ENCODE results near the gene EFCAB9.

DNA sequence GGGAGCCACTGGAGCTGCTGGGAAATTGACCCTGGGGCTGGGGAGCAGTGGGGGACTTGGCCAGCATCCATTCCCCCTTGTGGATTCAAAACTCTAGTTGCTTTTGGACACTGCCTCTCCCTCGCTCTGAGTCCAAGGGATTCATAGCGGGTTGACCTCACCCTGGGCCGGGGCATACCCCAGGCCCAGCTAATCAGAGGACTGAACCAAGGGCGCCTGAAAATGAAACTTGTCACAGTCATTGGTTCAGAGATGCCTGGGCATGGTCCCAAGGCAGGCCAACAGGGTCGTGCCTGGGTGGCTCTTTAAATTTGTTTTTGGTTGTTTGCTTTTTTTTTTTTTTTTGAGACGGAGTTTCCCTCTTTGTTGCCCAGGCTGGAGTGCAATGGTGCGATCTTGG, 28.5 kb upstream of the EFCAB9 start:
- TF ChIP-seq, protein P1, sequence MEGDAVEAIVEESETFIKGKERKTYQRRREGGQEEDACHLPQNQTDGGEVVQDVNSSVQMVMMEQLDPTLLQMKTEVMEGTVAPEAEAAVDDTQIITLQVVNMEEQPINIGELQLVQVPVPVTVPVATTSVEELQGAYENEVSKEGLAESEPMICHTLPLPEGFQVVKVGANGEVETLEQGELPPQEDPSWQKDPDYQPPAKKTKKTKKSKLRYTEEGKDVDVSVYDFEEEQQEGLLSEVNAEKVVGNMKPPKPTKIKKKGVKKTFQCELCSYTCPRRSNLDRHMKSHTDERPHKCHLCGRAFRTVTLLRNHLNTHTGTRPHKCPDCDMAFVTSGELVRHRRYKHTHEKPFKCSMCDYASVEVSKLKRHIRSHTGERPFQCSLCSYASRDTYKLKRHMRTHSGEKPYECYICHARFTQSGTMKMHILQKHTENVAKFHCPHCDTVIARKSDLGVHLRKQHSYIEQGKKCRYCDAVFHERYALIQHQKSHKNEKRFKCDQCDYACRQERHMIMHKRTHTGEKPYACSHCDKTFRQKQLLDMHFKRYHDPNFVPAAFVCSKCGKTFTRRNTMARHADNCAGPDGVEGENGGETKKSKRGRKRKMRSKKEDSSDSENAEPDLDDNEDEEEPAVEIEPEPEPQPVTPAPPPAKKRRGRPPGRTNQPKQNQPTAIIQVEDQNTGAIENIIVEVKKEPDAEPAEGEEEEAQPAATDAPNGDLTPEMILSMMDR (IDR thresholded peaks at IDR 0.05) = no peak
- TF ChIP-seq EP300 (IDR thresholded peaks at IDR 0.05) (no peak), POLR2A (IDR thresholded peaks at IDR 0.05) (no peak)

All from suprapubic skin (tissue), 3 donors.